Measurements from ENCODE around the gene C19orf12.

GRCh38 chr19:29715701-29716581, 880 bp upstream of the C19orf12 start:
- TF ChIP-seq ARNTL (CRISPR knock-in tag; IDR thresholded peaks at IDR 0.05; ENCODE audit: borderline replicate concordance, low read depth) (no peak), OSR1 (CRISPR knock-in tag; IDR thresholded peaks at IDR 0.05) (no peak), ZFP30 (CRISPR knock-in tag; IDR thresholded peaks at IDR 0.05) (no peak), TCF4 (CRISPR knock-in tag; IDR thresholded peaks at IDR 0.05; ENCODE audit: borderline replicate concordance) (no peak), SNAI2 (CRISPR knock-in tag; IDR thresholded peaks at IDR 0.05) (no peak), ZC3H10 (CRISPR knock-in tag; IDR thresholded peaks at IDR 0.05) (no peak), ZNF70 (CRISPR knock-in tag; IDR thresholded peaks at IDR 0.05) (no peak), ZNF565 (CRISPR knock-in tag; conservative IDR thresholded peaks at IDR 0.05; ENCODE audit: low read depth) (no peak), ZFP3 (CRISPR knock-in tag; IDR thresholded peaks at IDR 0.05) (no peak), ZNF8 (CRISPR knock-in tag; IDR thresholded peaks at IDR 0.05) (no peak), CSDC2 (CRISPR knock-in tag; IDR thresholded peaks at IDR 0.05) (no peak), TOX (CRISPR knock-in tag; IDR thresholded peaks at IDR 0.05; ENCODE audit: borderline replicate concordance) (no peak), BACH2 (CRISPR knock-in tag; IDR thresholded peaks at IDR 0.05; ENCODE audit: borderline replicate concordance) (no peak)
- TF ChIP-seq, protein P1, sequence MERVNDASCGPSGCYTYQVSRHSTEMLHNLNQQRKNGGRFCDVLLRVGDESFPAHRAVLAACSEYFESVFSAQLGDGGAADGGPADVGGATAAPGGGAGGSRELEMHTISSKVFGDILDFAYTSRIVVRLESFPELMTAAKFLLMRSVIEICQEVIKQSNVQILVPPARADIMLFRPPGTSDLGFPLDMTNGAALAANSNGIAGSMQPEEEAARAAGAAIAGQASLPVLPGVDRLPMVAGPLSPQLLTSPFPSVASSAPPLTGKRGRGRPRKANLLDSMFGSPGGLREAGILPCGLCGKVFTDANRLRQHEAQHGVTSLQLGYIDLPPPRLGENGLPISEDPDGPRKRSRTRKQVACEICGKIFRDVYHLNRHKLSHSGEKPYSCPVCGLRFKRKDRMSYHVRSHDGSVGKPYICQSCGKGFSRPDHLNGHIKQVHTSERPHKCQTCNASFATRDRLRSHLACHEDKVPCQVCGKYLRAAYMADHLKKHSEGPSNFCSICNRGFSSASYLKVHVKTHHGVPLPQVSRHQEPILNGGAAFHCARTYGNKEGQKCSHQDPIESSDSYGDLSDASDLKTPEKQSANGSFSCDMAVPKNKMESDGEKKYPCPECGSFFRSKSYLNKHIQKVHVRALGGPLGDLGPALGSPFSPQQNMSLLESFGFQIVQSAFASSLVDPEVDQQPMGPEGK (CRISPR knock-in tag; IDR thresholded peaks at IDR 0.05; ENCODE audit: borderline replicate concordance): no peak

All from SK-N-SH treated with all-trans-retinoic acid at 6 μM for 48 hours (cell line).